ENCODE measurements around the gene ANKRD40.

The ANKRD40 gene

DNA sequence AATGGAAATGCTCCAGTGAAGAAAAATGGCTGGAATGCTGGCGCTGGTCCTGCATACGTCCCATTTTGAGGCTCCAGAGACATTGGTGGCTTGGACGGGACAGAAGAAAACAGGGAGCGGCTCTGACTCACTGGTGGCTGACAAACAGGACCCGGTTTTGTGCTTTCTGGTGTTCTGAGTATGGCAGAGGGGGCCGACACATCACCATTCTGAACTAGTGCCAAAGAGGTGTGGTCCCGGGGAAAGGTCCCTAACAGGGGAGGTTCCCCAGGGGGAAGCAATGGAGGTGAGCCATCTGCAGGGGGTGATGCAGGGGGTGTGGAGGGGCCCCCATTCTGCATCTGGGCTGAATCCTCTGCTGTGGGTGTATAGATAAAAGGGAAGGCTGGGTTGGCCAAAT lies 8.3 kb downstream of the ANKRD40 start:
- no peaks in the 10 kb centered on the region for H3K27me3 ChIP-seq (ENCODE audit: low read depth, low read length)
- no peak overlapping the region for H3K4me3 ChIP-seq (ENCODE audit: low read length)
- no peak overlapping the region for H2AFZ ChIP-seq (ENCODE audit: low read depth, low read length)
- no peak overlapping the region for H3K4me2 ChIP-seq (ENCODE audit: low read length)
- H3K9ac ChIP-seq (ENCODE audit: low read length) = no peak overlapping the region
- peaks cover 46% of the 10 kb centered on the region for H3K79me2 ChIP-seq (ENCODE audit: low read length)
- peaks cover 59% of the 10 kb centered on the region for H3K36me3 ChIP-seq (replicated peaks; ENCODE audit: low read depth, low read length)
- no peak overlapping the region for H3K27ac ChIP-seq (ENCODE audit: low read length)
- peaks cover 31% of the 10 kb centered on the region for H3K4me1 ChIP-seq (ENCODE audit: low read length)
- no peak for TF ChIP-seq EZH2phosphoT487 (IDR thresholded peaks at IDR 0.05; ENCODE audit: low read depth)
- TF ChIP-seq CTCF (IDR thresholded peaks at IDR 0.05; ENCODE audit: low read depth, low read length) = no peak
- H3K9me3 ChIP-seq (ENCODE audit: insufficient read depth, low read length) = no peaks in the 10 kb centered on the region
- H4K20me1 ChIP-seq (ENCODE audit: insufficient read depth, low read length) = no peaks in the 10 kb centered on the region

GRCh38 chr17:50697663-50698272 lies 9.9 kb downstream of the ANKRD40 start:
- TF ChIP-seq CTCF (IDR thresholded peaks at IDR 0.05; ENCODE audit: low read depth, low read length) (peak; percentile 23; the same call in 1 of the 2 replicates), EZH2phosphoT487 (IDR thresholded peaks at IDR 0.05; ENCODE audit: low read depth) (no peak)
- Histone ChIP-seq H3K27ac (ENCODE audit: low read length) (peak overlapping the region; percentile 84), H3K27me3 (ENCODE audit: low read depth, low read length) (no peaks in the 10 kb centered on the region), H3K4me1 (ENCODE audit: low read length) (peaks cover 33% of the 10 kb centered on the region), H4K20me1 (ENCODE audit: insufficient read depth, low read length) (no peaks in the 10 kb centered on the region), H2AFZ (ENCODE audit: low read depth, low read length) (no peak overlapping the region), H3K4me2 (ENCODE audit: low read length) (no peak overlapping the region; the same call in 1 of the 2 replicates), H3K9me3 (ENCODE audit: insufficient read depth, low read length) (no peaks in the 10 kb centered on the region), H3K4me3 (ENCODE audit: low read length) (no peak overlapping the region), H3K36me3 (replicated peaks; ENCODE audit: low read depth, low read length) (peaks cover 71% of the 10 kb centered on the region), H3K79me2 (ENCODE audit: low read length) (peaks cover 30% of the 10 kb centered on the region), H3K9ac (ENCODE audit: low read length) (no peak overlapping the region)

DNA sequence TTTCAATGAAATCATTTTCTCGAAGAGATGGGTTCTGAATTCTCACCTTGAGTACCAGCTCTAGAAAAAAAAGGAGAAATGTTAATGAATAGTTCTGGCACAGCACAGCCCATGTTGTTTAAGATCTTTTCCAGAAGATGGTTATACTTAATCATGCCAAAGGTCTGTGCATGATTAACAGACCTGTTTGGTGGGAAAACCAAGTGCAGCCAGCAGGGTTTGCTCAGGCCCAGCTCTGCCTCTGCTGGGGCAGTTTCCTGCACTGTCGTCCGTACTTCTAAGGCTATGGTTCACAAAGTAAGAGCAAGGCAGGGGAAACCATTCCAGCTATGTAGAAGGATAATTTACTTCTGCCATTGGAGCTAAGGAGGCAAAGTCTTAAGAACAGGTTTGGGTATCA lies 10.7 kb downstream of the ANKRD40 start:
- H3K36me3 ChIP-seq (replicated peaks; ENCODE audit: low read depth, low read length) = peaks cover 71% of the 10 kb centered on the region
- peaks cover 40% of the 10 kb centered on the region for H3K4me1 ChIP-seq (ENCODE audit: low read length)
- H3K4me2 ChIP-seq (ENCODE audit: low read length) = peak overlapping the region; percentile 79
- no peaks in the 10 kb centered on the region for H3K9me3 ChIP-seq (ENCODE audit: insufficient read depth, low read length)
- no peak for TF ChIP-seq CTCF (IDR thresholded peaks at IDR 0.05; ENCODE audit: low read depth, low read length)
- TF ChIP-seq EZH2phosphoT487 (IDR thresholded peaks at IDR 0.05; ENCODE audit: low read depth) = no peak
- H4K20me1 ChIP-seq (ENCODE audit: insufficient read depth, low read length) = no peaks in the 10 kb centered on the region
- H2AFZ ChIP-seq (ENCODE audit: low read depth, low read length) = no peak overlapping the region
- no peaks in the 10 kb centered on the region for H3K27me3 ChIP-seq (ENCODE audit: low read depth, low read length)
- H3K9ac ChIP-seq (ENCODE audit: low read length) = peak overlapping the region; percentile 27; the same call in 1 of the 2 replicates
- H3K27ac ChIP-seq (ENCODE audit: low read length) = peak overlapping the region; percentile 84
- 0 out of 2 replicates have a peak overlapping the region, but pooled peaks have one; percentile 55 for H3K4me3 ChIP-seq (ENCODE audit: low read length)
- H3K79me2 ChIP-seq (ENCODE audit: low read length) = peaks cover 23% of the 10 kb centered on the region

- no peaks in the 10 kb centered on the region for H3K9me3 ChIP-seq (ENCODE audit: insufficient read depth, low read length)
- H3K27ac ChIP-seq (ENCODE audit: low read length) = peak overlapping the region; percentile 84
- peaks cover 66% of the 10 kb centered on the region for H3K36me3 ChIP-seq (replicated peaks; ENCODE audit: low read depth, low read length)
These were observed 11.3 kb downstream of the ANKRD40 start for GRCh38 chr17:50696365-50696879.

More at GRCh38 chr17:50696365-50696879, 11.3 kb downstream of the ANKRD40 start:
- Histone ChIP-seq H2AFZ (ENCODE audit: low read depth, low read length) (no peak overlapping the region), H3K9ac (ENCODE audit: low read length) (peak overlapping the region; percentile 27; the same call in 1 of the 2 replicates), H3K79me2 (ENCODE audit: low read length) (peaks cover 17% of the 10 kb centered on the region), H3K27me3 (ENCODE audit: low read depth, low read length) (no peaks in the 10 kb centered on the region), H3K4me2 (ENCODE audit: low read length) (peak overlapping the region; percentile 79), H4K20me1 (ENCODE audit: insufficient read depth, low read length) (no peaks in the 10 kb centered on the region), H3K4me3 (ENCODE audit: low read length) (peak overlapping the region; percentile 55), H3K4me1 (ENCODE audit: low read length) (peaks cover 45% of the 10 kb centered on the region)
- TF ChIP-seq CTCF (IDR thresholded peaks at IDR 0.05; ENCODE audit: low read depth, low read length) = no peak
- no peak for TF ChIP-seq EZH2phosphoT487 (IDR thresholded peaks at IDR 0.05; ENCODE audit: low read depth)

Measured in OCI-LY3 (cell line).